ENCODE data around the gene UXT. TPM values are rescaled to one million over a fixed set of nuclear protein-coding genes. Genes with fewer than 3 reads are reported as not detected.

The UXT gene
- total RNA-seq, 1 experiment from 2014 or later: 129 TPM

- H3K4me1 ChIP-seq (ENCODE audit: control insufficient read depth, insufficient read depth, low read length): 0 out of 2 replicates have a peak, but pooled peaks cover 5% of the 10 kb centered on the region
- ATAC-seq (peak; percentile 81), DNase-seq (ENCODE audit: low read depth, low spot score) (no peak)
- peaks cover 4% of the 10 kb centered on the region for H3K36me3 ChIP-seq (ENCODE audit: control insufficient read depth, insufficient read depth, low read length)
- CTCF ChIA-PET: no interaction called here
- intact Hi-C loops (cut with micrococcal nuclease; ENCODE audit: unreplicated experiment) (no loop called here), in situ Hi-C loops (cut with HindIII; ENCODE audit: low pct_unique_long_range_greater_than_20kb, low sequenced_read_pairs) (no loop called here)
- no peaks in the 10 kb centered on the region for H3K27me3 ChIP-seq (ENCODE audit: control insufficient read depth, insufficient read depth, low read length)
- H3K9me3 ChIP-seq (ENCODE audit: control insufficient read depth, insufficient read depth, low read depth, low read length): no peaks in the 10 kb centered on the region
- H3K4me3 ChIP-seq (ENCODE audit: low read depth in 2 of 2, low read length in 2 of 2): no peak overlapping the region
- no peak for TF ChIP-seq SIN3A (IDR thresholded peaks at IDR 0.05; ENCODE audit: borderline replicate concordance, insufficient read depth, low read depth, low read length)
- TF ChIP-seq POLR2AphosphoS5 (IDR thresholded peaks at IDR 0.05; ENCODE audit: low read depth, low read length): no peak
- no peak for TF ChIP-seq TCF7L2 (IDR thresholded peaks at IDR 0.05; ENCODE audit: low read depth, low read length)
- TF ChIP-seq, protein P1, sequence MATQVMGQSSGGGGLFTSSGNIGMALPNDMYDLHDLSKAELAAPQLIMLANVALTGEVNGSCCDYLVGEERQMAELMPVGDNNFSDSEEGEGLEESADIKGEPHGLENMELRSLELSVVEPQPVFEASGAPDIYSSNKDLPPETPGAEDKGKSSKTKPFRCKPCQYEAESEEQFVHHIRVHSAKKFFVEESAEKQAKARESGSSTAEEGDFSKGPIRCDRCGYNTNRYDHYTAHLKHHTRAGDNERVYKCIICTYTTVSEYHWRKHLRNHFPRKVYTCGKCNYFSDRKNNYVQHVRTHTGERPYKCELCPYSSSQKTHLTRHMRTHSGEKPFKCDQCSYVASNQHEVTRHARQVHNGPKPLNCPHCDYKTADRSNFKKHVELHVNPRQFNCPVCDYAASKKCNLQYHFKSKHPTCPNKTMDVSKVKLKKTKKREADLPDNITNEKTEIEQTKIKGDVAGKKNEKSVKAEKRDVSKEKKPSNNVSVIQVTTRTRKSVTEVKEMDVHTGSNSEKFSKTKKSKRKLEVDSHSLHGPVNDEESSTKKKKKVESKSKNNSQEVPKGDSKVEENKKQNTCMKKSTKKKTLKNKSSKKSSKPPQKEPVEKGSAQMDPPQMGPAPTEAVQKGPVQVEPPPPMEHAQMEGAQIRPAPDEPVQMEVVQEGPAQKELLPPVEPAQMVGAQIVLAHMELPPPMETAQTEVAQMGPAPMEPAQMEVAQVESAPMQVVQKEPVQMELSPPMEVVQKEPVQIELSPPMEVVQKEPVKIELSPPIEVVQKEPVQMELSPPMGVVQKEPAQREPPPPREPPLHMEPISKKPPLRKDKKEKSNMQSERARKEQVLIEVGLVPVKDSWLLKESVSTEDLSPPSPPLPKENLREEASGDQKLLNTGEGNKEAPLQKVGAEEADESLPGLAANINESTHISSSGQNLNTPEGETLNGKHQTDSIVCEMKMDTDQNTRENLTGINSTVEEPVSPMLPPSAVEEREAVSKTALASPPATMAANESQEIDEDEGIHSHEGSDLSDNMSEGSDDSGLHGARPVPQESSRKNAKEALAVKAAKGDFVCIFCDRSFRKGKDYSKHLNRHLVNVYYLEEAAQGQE (IDR thresholded peaks at IDR 0.05; ENCODE audit: insufficient read depth in 1 of 2, low read depth in 2 of 2, low read length in 1 of 2): no peak
- peak; percentile 45 for TF ChIP-seq CTCF (IDR thresholded peaks at IDR 0.05)
- no peak overlapping the region for H3K27ac ChIP-seq (ENCODE audit: low read length)
- POLR2A ChIA-PET: no interaction called here
- BruUV-seq (replicated peaks): no TSS peak
Observed at GRCh38 chrX:47644557-47645091, 14.4 kb downstream of the UXT start.

- in situ Hi-C loops (cut with HindIII; ENCODE audit: low pct_unique_long_range_greater_than_20kb, low sequenced_read_pairs) (no loop called here), intact Hi-C loops (cut with micrococcal nuclease; ENCODE audit: unreplicated experiment) (no loop called here)
- H3K36me3 ChIP-seq (ENCODE audit: control insufficient read depth, insufficient read depth, low read length): peaks cover 4% of the 10 kb centered on the region
- no peak overlapping the region for H3K27ac ChIP-seq (ENCODE audit: low read length)
- DNase-seq (ENCODE audit: low read depth, low spot score) (no peak), ATAC-seq (no peak)
- H3K4me3 ChIP-seq (ENCODE audit: low read depth in 2 of 2, low read length in 2 of 2): no peak overlapping the region
- 0 out of 2 replicates have a peak, but pooled peaks cover 3% of the 10 kb centered on the region for H3K4me1 ChIP-seq (ENCODE audit: control insufficient read depth, insufficient read depth, low read length)
- ChIA-PET POLR2A (no interaction called here), CTCF (no interaction called here)
- H3K27me3 ChIP-seq (ENCODE audit: control insufficient read depth, insufficient read depth, low read length): no peaks in the 10 kb centered on the region
- BruUV-seq (replicated peaks): no TSS peak
- TF ChIP-seq SIN3A (IDR thresholded peaks at IDR 0.05; ENCODE audit: borderline replicate concordance, insufficient read depth, low read depth, low read length): no peak
- no peak for TF ChIP-seq TCF7L2 (IDR thresholded peaks at IDR 0.05; ENCODE audit: low read depth, low read length)
- peak; percentile 11; the same call in 1 of the 2 replicates for TF ChIP-seq CTCF (IDR thresholded peaks at IDR 0.05)
- no peaks in the 10 kb centered on the region for H3K9me3 ChIP-seq (ENCODE audit: control insufficient read depth, insufficient read depth, low read depth, low read length)
Observed at GRCh38 chrX:47643926-47644325, 15.1 kb downstream of the UXT start.

All from Panc1 (cell line).